ENCODE results near the gene DLK1. TPM values are rescaled to one million over a fixed set of nuclear protein-coding genes. Genes with fewer than 3 reads are reported as not detected.

The DLK1 gene
- total and polyA plus RNA-seq, 2 of the 13 experiments (the other 11 are each of a cell fraction or from before 2014, with no cell fraction given): 95.5 to 312 TPM

- no peaks in the 10 kb centered on the region for H3K4me1 ChIP-seq (ENCODE audit: insufficient read depth, low read length)
- no peak overlapping the region for H2AFZ ChIP-seq (ENCODE audit: low read length)
- DNase-seq (ENCODE audit: low spot score): no peak
- H3K9me3 ChIP-seq (ENCODE audit: low read length): peaks cover 3% of the 10 kb centered on the region; the same call in 1 of the 2 replicates
- H3K27ac ChIP-seq (ENCODE audit: extremely low read length, insufficient read depth, low read length): no peak overlapping the region
- FAIRE-seq: no peak
- peak; percentile 39 for ATAC-seq
- BruUV-seq (replicated peaks): no TSS peak
- H3K79me2 ChIP-seq (ENCODE audit: insufficient read depth, low read length): no peaks in the 10 kb centered on the region
- ChIA-PET CTCF (ENCODE audit: low intra/inter-chr PET ratio, low total read pairs) (no interaction called here), POLR2A (no interaction called here)
- no peaks in the 10 kb centered on the region for H4K20me1 ChIP-seq (ENCODE audit: insufficient read depth, low read length)
- H3K36me3 ChIP-seq (replicated peaks in 1 of 2; ENCODE audit: control insufficient read depth in 1 of 2, insufficient read depth in 2 of 2, low read length in 2 of 2): peaks cover 0 to 17% of the 10 kb centered on the region in 2 experiments; a peak in 3 of 5 replicates
- H3K9ac ChIP-seq (ENCODE audit: insufficient read depth, low read depth, low read length): no peak overlapping the region
- in situ Hi-C loops (cut with HindIII; ENCODE audit: extremely low pct_ligation_motif_present, low pct_unique_long_range_greater_than_20kb): no loop called here
- 97% methylated on average over 4 of the region's 10 CpGs for WGBS (ENCODE audit: low lambda C conversion rate)
- H3K4me3 ChIP-seq (replicated peaks in 1 of 3; ENCODE audit: insufficient read depth in 1 of 3, low read depth in 2 of 3, low read length in 3 of 3): no peak overlapping the region
- intact Hi-C loops (cut with micrococcal nuclease; ENCODE audit: unreplicated experiment): no loop called here
- H3K4me2 ChIP-seq (ENCODE audit: low read depth, low read length): no peak overlapping the region
- H3K27me3 ChIP-seq (ENCODE audit: control insufficient read depth in 1 of 2, insufficient read depth in 2 of 2, low read length in 2 of 2): no peaks in the 10 kb centered on the region
- no peak for TF ChIP-seq ZNF589 (CRISPR knock-in tag; conservative IDR thresholded peaks at IDR 0.05)
- no peak for TF ChIP-seq ZFP41 (CRISPR knock-in tag; IDR thresholded peaks at IDR 0.05; ENCODE audit: borderline replicate concordance)
- TF ChIP-seq ZNF318 (CRISPR knock-in tag; IDR thresholded peaks at IDR 0.05): no peak
- no peak for TF ChIP-seq PITX1 (CRISPR knock-in tag; IDR thresholded peaks at IDR 0.05)
- TF ChIP-seq HINFP (CRISPR knock-in tag; IDR thresholded peaks at IDR 0.05; ENCODE audit: low read depth): no peak
- no peak for TF ChIP-seq TSC22D2 (CRISPR knock-in tag; IDR thresholded peaks at IDR 0.05; ENCODE audit: borderline replicate concordance)
- no peak for TF ChIP-seq HMGA1 (CRISPR knock-in tag; conservative IDR thresholded peaks at IDR 0.05)
- TF ChIP-seq ZNF362 (CRISPR knock-in tag; IDR thresholded peaks at IDR 0.05; ENCODE audit: borderline replicate concordance): no peak
- no peak for TF ChIP-seq ELF3 (CRISPR knock-in tag; IDR thresholded peaks at IDR 0.05)
- no peak for TF ChIP-seq POLR2A (IDR thresholded peaks at IDR 0.05; ENCODE audit: insufficient read depth in 1 of 2, low read depth in 2 of 2, low read length in 2 of 2)
- no peak for TF ChIP-seq GRHL1 (CRISPR knock-in tag; conservative IDR thresholded peaks at IDR 0.05)
- TF ChIP-seq ZBTB7B (CRISPR knock-in tag; IDR thresholded peaks at IDR 0.05): no peak
- no peak for TF ChIP-seq ZNF260 (CRISPR knock-in tag; IDR thresholded peaks at IDR 0.05; ENCODE audit: borderline replicate concordance, low read depth)
These were observed 12.0 kb downstream of the DLK1 start for GRCh38 chr14:100738704-100739131.
